GM18508 (cell line): ENCODE data around the gene SLC6A2.

Experiments used
- ATAC-seq: cut with Tn5 transposase; IDR thresholded peaks from one replicate; pipeline ENCODE4 v1.9.1; 2021; ENCODE audit warnings: moderate number of reproducible peaks; ENCODE audit not compliant: insufficient read depth, unreplicated experiment

SLC6A2 gene

GRCh38 chr16:55645986-55646385 lies 9.8 kb upstream of the SLC6A2 start:
- no peak for ATAC-seq

- ATAC-seq, result no peak
These were observed 8.4 kb upstream of the SLC6A2 start for GRCh38 chr16:55647343-55647742.

- no peak for ATAC-seq
These were observed 8.0 kb upstream of the SLC6A2 start for GRCh38 chr16:55647798-55648197.

GRCh38 chr16:55651841-55652824 lies 3.7 kb upstream of the SLC6A2 start:
- ATAC-seq, result no peak

GRCh38 chr16:55653106-55653505 lies 2.7 kb upstream of the SLC6A2 start:
- ATAC-seq, result no peak

- no peak for ATAC-seq
These were observed 349 bp upstream of the SLC6A2 start for GRCh38 chr16:55655381-55655896.

GRCh38 chr16:55656691-55657092 lies 904 bp downstream of the SLC6A2 start:
- ATAC-seq, result no peak

- no peak for ATAC-seq
These were observed 1.8 kb downstream of the SLC6A2 start for GRCh38 chr16:55657616-55658015.

GRCh38 chr16:55658898-55659420 lies 3.2 kb downstream of the SLC6A2 start:
- no peak for ATAC-seq

GRCh38 chr16:55660026-55660425 lies 4.2 kb downstream of the SLC6A2 start:
- no peak for ATAC-seq

- no peak for ATAC-seq
These were observed 5.0 kb downstream of the SLC6A2 start for GRCh38 chr16:55660828-55661227.

GRCh38 chr16:55661941-55662643 lies 6.3 kb downstream of the SLC6A2 start:
- ATAC-seq, result no peak

- ATAC-seq, result no peak
These were observed 6.8 kb downstream of the SLC6A2 start for GRCh38 chr16:55662644-55663031.

- no peak for ATAC-seq
These were observed 7.4 kb downstream of the SLC6A2 start for GRCh38 chr16:55663225-55663624.

GRCh38 chr16:55663765-55664677 lies 8.2 kb downstream of the SLC6A2 start:
- no peak for ATAC-seq

GRCh38 chr16:55664786-55665407 lies 9.1 kb downstream of the SLC6A2 start:
- no peak for ATAC-seq

- ATAC-seq, result no peak
These were observed 9.7 kb downstream of the SLC6A2 start for GRCh38 chr16:55665511-55665910.

GRCh38 chr16:55666012-55666411 lies 10.2 kb downstream of the SLC6A2 start:
- no peak for ATAC-seq

- ATAC-seq, result no peak
These were observed 12.0 kb downstream of the SLC6A2 start for GRCh38 chr16:55667753-55668152.
